HEK293T (cell line): ENCODE results near the gene DYNLRB1.
"Not testable (repeated sequence)": the region's sequence is repeated elsewhere in the genome, so short reads cannot be mapped to it uniquely, and the experiment has no call there.

ENCODE experiments used
- ARNT ChIP-seq: fragments of 450-650 bp; IDR thresholded peaks from 2 replicates; pipeline ENCODE4 v1.6.1; 2017; ENCODE audit warnings: mild to moderate bottlenecking
- BHLHE40 ChIP-seq: fragments of 450-650 bp; IDR thresholded peaks from 2 replicates; pipeline ENCODE4 v1.6.1; 2016; ENCODE audit warnings: mild to moderate bottlenecking, moderate library complexity, borderline replicate concordance
- ELF4 ChIP-seq: fragments of 450-650 bp; IDR thresholded peaks from 2 replicates; pipeline ENCODE4 v1.6.1; 2017; ENCODE audit warnings: antibody characterized with exemption
- FOXA1 ChIP-seq: fragments of 450-650 bp; IDR thresholded peaks from 2 replicates; pipeline ENCODE4 v1.6.1; 2016; ENCODE audit warnings: mild to moderate bottlenecking
- FOXK2 ChIP-seq: fragments of 450-650 bp; IDR thresholded peaks from 2 replicates; pipeline ENCODE4 v1.6.1; 2016; ENCODE audit warnings: mild to moderate bottlenecking
- FOXM1 ChIP-seq: fragments of 450-650 bp; IDR thresholded peaks from 2 replicates; pipeline ENCODE4 v1.6.1; 2017; ENCODE audit warnings: mild to moderate bottlenecking, borderline replicate concordance
- HDGF ChIP-seq: fragments of 450-650 bp; IDR thresholded peaks from 2 replicates; pipeline ENCODE4 v1.6.1; 2017; ENCODE audit warnings: antibody characterized with exemption, borderline replicate concordance
- PKNOX1 ChIP-seq: fragments of 450-650 bp; IDR thresholded peaks from 2 replicates; pipeline ENCODE4 v1.6.1; 2016
- SP1 ChIP-seq: fragments of 450-650 bp; IDR thresholded peaks from 2 replicates; pipeline ENCODE4 v1.6.1; 2017
- SUZ12 ChIP-seq: fragments of 450-650 bp; IDR thresholded peaks from 2 replicates; pipeline ENCODE4 v1.6.1; 2016; ENCODE audit warnings: mild to moderate bottlenecking
- TARDBP ChIP-seq: fragments of 450-650 bp; IDR thresholded peaks from 2 replicates; pipeline ENCODE4 v1.6.1; 2016
- ZNF384 ChIP-seq: fragments of 450-650 bp; IDR thresholded peaks from 2 replicates; pipeline ENCODE4 v1.6.1; 2016

- not testable (repeated sequence) for TF ChIP-seq SP1, BHLHE40, HDGF, PKNOX1, SUZ12, FOXA1, FOXM1, FOXK2, TARDBP, ARNT, ELF4, ZNF384
Observed at GRCh38 chr20:34497596-34497995, 18.6 kb upstream of the DYNLRB1 start.
